Left hindlimb (tissue), 1 donor: ENCODE measurements around the gene ABHD14A.

Source experiments
- DNase-seq: peaks from one replicate; pipeline ENCODE4 v3.0.0-alpha.2; 2018

Gene ABHD14A

DNA sequence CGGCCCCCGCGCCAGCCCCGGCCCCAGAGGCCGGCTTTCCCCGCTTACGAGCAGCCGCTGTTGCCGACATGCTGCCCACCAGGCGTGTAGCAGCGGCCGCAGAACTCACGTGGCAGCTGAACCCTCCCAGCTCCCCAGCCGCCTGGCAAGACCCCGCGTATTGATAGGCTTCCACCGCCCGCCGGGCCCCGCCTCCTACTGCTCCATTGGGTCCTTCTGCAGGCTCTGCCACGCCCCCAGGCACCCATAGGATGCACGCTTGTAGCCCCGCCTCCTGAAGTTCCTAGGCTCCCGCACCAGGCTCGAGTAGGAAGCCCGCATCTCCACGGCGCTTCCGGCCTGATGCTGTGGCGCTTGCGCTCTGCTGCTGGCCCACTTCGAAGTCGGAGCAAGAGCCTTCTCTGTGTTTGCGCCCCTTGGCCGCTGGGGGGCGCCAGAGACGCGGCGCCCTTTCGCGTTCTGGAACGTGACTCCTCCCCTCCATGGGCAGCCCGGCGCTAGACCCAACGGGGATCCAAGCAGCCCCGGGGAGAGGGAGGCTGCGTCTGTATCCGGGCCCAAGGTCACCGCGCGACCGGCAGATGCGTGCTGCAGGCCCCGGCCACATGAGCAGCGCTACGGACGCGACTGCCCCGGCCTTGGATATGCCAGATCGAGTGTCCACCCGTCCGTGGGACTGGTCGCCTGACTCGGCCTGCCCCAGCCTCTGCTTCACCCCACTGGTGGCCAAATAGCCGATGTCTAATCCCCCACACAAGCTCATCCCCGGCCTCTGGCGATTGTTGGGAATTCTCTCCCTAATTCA is 32.9 kb upstream of the ABHD14A start, which contains the start of the genes PARP3 and RRP9:
Gene PARP3 (plus strand): TSS at position 566 of the 805 bp plus-strand sequence. CDS start 993 bp downstream, outside the sequence.
Gene RRP9 (minus strand): TSS at position 107 of the 805 bp plus-strand sequence. CDS start 37 bp downstream, at position 70.
- DNase-seq: peak; percentile 100

DNA sequence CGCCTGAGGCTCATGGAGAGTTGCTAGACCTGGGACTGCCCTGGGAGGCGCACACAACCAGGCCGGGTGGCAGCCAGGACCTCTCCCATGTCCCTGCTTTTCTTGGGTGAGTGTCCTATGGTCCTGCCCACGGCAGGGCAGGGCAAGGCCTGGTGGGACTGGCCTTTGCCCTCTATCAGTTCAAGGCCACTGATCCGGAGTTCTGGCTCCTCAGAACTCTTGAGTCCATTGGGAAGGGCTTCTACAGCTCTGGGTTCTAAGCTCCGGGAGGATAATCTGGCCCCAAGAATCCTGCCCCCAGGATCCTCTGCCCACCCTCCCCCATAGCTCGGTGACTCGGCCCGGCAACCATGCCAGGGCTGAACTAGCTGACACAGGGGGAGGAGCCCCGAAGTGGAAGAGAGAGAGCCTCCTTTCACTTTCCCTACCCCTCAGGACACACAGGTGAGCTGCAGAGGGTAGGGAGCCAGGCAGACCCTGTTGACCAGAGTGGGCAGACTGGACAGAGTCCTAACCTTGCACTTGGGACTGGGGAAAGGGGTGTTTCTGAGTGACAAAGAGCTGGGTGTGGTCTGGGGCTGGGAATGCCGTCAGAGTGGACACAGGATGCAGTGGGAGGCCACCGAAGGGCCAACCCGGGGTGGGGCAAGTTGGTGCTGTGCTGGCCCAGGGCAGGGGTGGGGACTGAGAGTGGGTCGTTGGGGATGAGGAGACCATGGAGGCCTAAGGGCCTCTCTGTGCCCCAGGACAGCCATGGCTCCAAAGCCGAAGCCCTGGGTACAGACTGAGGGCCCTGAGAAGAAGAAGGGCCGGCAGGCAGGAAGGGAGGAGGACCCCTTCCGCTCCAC is 32.0 kb upstream of the ABHD14A start:
- DNase-seq: peak; percentile 51

DNA sequence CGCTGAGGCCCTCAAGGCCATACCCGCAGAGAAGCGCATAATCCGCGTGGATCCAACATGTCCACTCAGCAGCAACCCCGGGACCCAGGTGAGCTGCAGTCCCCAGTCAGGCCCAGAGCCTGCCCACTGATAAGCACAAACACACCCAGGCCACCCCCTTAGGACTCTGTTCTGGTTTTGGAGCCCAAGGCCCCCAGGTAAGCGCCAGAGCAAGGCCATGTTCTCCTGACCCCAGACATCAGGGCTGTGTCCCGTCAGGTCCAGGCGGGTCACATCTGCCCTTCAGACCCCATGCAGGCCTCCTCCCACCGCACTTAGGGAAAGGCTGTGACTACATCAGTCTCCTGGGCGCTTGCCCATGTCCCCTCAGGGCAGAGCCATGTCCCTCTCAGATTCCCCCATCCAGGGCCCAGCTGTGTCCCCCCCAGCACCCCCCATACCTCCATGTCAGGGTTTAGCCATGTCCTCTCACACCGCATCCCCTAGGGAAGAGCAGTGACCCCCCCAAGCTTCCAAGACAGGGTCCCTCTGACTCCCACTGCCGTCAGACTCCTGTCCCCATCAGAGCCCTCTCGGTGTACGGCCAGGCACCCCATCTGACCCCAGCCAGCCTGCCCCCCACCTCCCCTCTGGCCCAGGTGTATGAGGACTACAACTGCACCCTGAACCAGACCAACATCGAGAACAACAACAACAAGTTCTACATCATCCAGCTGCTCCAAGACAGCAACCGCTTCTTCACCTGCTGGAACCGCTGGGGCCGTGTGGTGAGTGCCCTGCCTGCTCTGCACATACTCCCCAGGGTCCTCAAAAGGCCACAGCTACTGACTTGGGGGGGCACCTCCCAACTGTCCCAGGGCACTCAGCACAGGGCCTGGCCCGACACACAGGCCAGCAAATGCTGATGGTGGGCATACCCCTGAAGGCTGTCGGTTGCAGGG is 31.1 kb upstream of the ABHD14A start:
- peak; percentile 37 for DNase-seq

DNA sequence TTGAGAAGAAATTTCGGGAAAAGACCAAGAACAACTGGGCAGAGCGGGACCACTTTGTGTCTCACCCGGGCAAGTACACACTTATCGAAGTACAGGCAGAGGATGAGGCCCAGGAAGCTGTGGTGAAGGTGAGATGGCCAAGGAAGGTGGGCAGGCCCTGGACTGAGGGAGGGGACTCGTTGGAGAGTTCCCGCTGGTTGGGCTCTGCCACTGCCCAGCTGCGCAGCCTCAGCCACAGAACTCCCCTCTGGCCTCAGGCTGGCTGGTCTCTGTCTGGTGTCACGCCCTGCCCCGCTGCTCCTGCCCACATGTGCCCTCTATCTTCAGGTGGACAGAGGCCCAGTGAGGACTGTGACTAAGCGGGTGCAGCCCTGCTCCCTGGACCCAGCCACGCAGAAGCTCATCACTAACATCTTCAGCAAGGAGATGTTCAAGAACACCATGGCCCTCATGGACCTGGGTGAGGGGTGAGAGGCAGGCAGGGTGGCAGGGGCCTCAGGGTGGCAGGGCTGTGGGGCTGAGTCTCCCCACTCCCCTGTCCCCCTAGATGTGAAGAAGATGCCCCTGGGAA is 30.3 kb upstream of the ABHD14A start:
- DNase-seq: peak; percentile 32

DNA sequence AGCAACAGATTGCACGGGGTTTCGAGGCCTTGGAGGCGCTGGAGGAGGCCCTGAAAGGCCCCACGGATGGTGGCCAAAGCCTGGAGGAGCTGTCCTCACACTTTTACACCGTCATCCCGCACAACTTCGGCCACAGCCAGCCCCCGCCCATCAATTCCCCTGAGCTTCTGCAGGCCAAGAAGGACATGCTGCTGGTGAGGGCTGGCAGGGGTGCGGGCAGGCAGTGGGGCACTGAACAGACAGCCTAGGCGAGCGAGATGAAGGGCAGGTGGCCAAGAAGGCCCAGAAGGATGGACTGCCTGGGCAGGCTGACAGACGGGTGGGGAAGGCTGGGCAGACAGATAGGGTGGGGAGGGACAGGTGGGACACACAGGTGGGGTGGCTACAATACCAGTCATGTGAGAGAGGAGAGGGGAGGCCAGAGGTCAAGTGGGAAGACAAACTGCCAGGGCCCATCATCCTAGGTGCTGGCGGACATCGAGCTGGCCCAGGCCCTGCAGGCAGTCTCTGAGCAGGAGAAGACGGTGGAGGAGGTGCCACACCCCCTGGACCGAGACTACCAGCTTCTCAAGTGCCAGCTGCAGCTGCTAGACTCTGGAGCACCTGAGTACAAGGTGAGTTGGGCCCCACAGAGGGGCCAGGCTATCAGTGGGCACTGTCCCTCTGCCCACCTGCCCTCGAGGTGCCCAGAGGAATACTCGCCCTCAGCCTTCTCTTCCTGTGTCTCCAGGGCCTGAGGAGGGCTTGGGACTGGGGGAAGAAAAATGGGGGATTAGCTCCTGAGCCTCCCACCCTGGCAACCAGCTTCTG is 29.6 kb upstream of the ABHD14A start:
- DNase-seq: no peak

DNA sequence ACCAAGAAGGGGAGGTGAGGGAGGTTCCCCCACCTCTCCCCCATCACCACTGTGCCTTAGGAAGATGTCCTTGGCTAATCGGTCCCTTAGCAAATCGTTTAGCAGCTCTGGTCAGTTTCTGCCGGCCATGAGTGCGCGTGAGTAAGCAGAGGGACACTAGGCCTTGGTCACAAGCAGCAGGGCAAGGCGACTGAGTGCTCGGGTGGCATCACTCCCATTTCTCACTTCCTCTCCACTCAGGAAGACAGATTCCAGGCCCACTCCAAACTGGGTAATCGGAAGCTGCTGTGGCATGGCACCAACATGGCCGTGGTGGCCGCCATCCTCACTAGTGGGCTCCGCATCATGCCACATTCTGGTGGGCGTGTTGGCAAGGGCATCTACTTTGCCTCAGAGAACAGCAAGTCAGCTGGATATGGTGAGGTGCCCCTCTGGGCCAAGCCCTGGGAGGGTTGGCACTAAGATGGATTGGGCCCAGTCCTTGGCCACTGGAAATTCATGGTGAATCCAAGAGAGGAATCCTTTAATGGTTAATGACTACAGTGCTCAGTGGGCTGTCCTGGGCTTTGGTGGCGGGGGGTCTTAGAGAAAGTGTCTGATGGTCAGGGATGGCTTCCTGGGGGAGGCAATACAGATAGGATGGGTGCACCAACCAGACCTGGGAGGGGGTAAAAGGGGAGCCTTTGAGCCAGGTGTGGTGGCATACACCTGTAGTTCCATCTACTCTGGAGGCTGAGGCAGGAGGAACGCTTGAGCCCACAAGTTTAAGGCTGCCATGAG is 28.7 kb upstream of the ABHD14A start:
- peak; percentile 31 for DNase-seq

DNA sequence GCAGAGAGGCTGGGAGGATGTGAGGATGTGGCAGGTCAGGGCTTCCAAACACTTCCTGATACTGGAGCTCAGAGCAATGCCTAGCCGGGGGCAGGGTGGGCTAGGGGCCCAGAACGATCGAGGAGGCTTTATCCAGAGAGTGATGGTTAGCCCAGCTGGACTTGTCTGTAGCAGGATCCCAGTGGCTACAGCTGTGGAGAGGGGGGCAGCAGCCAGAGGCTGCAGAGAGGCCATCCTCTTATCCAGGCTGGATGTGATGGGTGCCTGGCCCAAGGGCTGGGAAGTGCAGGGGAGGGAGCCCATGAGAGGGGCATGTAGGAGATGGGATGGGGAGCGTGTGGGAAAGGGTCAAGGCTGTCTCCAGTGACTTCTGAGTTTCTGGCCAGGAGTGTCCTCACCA is 28.1 kb upstream of the ABHD14A start:
- DNase-seq: no peak

DNA sequence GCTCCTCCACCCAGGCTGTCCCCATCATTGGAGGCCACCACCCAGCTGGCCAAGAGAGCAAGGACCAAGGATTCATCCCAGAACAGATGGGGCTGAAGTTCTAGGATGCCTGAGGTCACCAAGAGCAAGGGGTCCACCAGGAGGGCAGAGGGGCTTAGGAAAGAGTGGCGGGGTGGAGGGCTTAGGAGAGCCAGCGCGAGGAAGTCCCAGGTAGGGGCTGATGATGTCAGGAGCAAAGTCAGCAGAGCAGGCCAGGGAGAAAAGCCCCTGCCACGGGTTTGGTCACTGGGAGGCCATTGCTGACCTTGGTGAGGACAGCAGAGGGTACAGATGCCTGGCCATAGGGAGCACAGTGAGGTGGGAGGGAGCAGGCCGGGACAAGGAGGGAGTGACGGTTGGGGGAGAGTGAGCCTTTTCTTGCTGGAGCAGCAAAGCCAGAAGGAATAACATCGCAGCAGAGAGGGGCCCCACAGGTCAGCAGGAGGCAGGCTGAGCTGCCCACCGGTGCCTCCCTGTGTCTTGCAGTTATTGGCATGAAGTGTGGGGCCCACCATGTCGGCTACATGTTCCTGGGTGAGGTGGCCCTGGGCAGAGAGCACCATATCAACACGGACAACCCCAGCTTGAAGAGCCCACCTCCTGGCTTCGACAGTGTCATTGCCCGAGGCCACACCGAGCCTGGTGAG is 27.5 kb upstream of the ABHD14A start:
- no peak for DNase-seq

DNA sequence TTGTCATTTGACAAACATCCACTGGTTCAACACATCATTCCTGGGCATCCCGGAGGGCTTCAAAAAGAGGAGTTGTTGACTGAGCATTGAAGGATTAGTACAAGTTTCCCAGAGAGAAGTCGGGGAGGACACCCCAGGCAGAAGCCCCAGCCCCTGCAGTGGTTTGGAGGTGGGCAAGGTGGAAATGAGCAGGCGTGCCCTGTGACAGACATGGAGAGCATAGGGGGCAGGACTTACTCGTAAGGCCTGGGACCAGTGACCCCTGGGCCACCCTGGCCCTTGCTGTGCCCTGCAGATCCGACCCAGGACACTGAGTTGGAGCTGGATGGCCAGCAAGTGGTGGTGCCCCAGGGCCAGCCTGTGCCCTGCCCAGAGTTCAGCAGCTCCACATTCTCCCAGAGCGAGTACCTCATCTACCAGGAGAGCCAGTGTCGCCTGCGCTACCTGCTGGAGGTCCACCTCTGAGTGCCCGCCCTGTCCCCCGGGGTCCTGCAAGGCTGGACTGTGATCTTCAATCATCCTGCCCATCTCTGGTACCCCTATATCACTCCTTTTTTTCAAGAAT is 26.8 kb upstream of the ABHD14A start:
- no peak for DNase-seq

DNA sequence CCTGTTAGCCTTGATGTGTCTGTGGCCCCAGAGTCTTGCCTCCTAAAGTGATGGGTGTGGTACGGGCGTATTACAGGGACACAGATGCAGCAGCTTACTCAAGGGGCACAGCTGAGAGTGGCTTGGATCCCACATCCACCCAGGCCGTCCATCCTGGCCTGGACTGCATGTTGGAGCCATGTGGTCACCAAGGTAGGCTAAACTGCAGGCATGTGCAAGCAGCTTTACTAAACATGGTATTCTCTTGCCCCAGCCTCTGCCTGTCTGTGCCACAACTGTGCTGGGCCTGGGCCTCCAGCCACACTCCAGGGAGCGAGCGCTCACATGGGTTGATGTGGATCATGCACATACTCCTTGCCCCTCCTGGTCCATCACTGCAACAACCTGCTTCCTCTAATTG is 25.7 kb upstream of the ABHD14A start:
- no peak for DNase-seq

DNA sequence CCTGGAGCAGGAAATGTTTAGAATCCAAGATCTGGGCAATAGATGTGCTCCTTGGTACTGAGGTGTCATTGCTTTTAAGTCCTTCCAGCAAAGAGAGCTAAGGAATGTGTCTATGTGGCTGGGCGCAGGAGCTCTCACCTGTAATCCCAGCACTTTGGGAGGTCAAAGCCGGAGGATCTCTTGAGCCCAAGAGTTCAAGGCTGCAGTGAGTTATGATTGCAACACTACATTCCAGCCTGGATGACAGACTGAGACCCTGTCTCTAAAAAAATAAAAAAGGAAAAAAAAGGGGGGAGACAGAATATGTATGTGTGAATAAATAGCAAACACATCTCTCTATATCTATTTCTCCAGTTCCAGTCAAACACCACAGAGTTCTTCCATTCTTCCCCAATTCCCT is 24.0 kb upstream of the ABHD14A start:
- DNase-seq: no peak

DNA sequence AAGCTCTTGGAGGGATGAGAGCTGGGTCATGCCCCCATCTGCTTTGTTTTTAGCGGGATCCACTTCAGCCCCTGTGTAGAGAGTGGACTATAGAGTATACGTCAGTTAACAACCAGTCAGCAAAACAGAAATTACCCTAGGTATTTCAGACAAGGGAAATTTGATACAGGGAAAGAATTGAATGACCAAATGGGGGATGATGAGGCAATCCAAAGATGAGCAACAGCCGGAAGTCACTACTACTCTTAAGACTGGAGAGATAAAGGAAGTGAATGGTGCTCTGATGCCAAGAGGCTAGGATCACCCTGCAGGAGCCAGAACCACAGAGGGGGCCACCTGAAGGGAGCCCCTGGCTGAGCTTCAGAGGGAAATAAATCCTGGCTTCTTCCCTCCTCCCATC is 21.4 kb upstream of the ABHD14A start:
- no peak for DNase-seq

DNA sequence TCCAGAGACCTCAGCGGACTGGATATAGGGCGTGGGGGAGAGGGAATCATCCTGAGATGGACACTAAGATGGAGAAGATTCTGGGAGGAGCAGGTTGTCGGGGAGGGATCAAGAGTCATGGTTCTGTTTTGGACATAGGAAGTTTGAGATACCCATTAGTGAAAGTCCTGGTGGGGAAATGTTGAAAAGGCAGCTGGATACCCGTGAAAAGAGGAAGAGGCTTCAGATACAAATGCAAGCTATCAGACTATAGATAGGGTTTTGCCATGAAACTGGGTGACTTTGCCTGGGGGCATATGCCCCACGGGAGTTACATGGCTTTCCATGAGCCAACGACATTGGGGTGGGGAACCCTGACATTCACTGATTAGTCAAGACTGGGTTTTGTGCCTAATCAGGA is 20.8 kb upstream of the ABHD14A start:
- no peak for DNase-seq

DNA sequence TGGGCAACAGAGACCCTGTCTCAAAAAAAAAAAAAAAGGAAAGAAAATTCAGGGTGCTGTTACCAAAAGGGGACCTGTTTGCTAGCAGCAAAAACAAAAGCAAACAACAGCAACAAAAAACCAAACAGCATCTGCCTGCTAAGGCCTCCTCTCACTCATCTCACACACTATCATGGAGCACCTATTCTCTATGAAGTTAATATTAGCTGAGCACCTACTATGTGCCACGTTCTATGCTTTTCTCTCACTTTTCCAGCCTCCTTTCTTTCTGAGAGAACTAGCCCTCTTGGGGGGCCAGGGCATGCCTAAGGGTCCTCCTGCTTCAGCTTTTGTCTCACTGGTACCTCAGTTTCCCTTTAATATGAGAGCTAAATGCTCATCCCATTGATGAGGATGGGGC is 20.2 kb upstream of the ABHD14A start:
- no peak for DNase-seq

DNA sequence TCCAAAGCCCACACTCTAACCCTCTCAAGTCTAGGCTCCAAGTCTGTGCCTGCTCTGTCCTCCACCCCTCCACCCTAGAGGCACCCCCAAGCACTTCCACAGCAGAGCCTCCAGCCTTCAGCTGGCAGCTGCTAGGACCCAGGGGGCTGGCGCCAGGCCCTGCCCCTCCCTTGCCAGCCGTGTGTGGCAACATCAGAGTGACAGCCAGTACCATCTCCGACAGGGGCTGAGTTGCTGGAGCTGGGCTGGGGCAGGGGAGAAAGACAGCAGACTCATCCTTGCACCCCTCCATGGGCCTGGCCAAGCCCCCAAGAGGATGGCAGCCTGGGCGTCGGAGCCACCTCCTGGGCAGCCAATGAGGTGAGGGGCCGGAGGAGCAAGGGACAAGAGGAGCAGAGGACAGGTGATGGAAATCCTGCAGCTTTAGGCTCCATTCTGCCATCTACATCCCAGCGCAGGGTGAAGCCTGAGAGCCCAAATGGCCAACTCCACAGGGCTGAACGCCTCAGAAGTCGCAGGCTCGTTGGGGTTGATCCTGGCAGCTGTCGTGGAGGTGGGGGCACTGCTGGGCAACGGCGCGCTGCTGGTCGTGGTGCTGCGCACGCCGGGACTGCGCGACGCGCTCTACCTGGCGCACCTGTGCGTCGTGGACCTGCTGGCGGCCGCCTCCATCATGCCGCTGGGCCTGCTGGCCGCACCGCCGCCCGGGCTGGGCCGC is 19.5 kb upstream of the ABHD14A start, which contains the start of gene GPR62:
Gene GPR62 (plus strand): TSS at position 207 of the 718 bp plus-strand sequence. CDS start 272 bp downstream, at position 479.
- DNase-seq: no peak

DNA sequence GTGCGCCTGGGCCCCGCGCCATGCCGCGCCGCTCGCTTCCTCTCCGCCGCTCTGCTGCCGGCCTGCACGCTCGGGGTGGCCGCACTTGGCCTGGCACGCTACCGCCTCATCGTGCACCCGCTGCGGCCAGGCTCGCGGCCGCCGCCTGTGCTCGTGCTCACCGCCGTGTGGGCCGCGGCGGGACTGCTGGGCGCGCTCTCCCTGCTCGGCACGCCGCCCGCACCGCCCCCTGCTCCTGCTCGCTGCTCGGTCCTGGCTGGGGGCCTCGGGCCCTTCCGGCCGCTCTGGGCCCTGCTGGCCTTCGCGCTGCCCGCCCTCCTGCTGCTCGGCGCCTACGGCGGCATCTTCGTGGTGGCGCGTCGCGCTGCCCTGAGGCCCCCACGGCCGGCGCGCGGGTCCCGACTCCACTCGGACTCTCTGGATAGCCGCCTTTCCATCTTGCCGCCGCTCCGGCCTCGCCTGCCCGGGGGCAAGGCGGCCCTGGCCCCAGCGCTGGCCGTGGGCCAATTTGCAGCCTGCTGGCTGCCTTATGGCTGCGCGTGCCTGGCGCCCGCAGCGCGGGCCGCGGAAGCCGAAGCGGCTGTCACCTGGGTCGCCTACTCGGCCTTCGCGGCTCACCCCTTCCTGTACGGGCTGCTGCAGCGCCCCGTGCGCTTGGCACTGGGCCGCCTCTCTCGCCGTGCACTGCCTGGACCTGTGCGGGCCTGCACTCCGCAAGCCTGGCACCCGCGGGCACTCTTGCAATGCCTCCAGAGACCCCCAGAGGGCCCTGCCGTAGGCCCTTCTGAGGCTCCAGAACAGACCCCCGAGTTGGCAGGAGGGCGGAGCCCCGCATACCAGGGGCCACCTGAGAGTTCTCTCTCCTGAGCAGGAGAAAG is 18.7 kb upstream of the ABHD14A start:
- peak; percentile 75 for DNase-seq

DNA sequence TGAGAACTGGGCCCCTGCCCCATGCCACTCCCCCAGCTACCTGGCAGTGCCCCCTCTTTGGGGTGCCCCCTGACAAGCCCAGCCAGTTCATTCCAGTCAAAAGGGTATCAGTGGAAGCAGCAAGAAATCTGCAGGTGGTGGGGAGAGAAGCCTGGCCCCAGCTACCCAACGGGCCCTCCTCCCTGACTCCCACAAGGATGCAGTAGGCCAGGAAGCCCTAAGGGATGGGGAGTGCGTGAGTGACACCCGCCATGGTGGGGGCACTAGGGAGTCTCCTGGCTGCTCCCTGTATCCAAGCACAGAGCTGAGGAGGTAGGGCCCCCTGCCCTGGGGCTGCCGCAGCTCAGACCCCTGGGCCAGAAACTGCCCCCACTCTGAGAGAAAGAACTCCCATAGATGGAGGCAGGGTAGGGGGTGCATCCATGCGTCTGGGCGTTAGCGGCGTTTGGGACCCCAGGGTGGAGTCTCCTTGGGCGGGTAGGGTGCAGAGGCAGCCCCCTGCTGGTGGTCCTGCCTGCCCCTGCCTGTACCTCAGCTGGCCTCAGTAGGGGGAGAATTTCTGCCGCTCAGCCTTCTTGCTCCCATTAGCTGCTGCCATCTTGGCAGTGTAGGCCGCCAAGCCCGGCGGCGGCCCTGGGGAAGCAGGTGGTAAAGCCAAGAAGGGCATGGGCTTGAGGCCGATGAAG is 17.2 kb upstream of the ABHD14A start:
- DNase-seq: no peak
